WTC11 (cell line): ENCODE measurements around the gene GPR160. TPM values are rescaled to one million over a fixed set of nuclear protein-coding genes. Genes with fewer than 3 reads are reported as not detected.

Experiments used
- ATAC-seq: fragments of 200-7000 bp; cut with Tn5 transposase; 2 replicates; pipeline ENCODE4 v1.10.0; 2021; ENCODE audit warnings: mild to moderate bottlenecking, moderate library complexity
- CTCF ChIA-PET: fragments of 300-600 bp; sonication (Branson Sonifier 250); formaldehyde crosslinking; loops from one replicate; lab custom pipeline; 2021; ENCODE audit warnings: antibody characterized with exemption; lab: Charles Lee
- POLR2A ChIA-PET: fragments of 350-600 bp; sonication (Branson Sonifier 250); formaldehyde crosslinking; loops from one replicate; lab custom pipeline; 2021; ENCODE audit warnings: antibody characterized with exemption; lab: Charles Lee
- DNase-seq: peaks from one replicate; pipeline ENCODE4 v3.0.0; 2021; ENCODE audit warnings: low spot score
- H3K27ac Mint-ChIP-seq: 2 replicates; pipeline ENCODE4 v1.8.0; 2021; ENCODE audit warnings: mixed read lengths
- H3K27me3 Mint-ChIP-seq: 2 replicates; pipeline ENCODE4 v1.8.0; 2021; ENCODE audit warnings: low read depth, mild to moderate bottlenecking, moderate library complexity, mixed read lengths
- H3K36me3 Mint-ChIP-seq: 2 replicates; pipeline ENCODE4 v1.8.0; 2021; ENCODE audit warnings: mixed read lengths
- H3K4me1 Mint-ChIP-seq: 2 replicates; pipeline ENCODE4 v1.8.0; 2022; ENCODE audit warnings: mixed read lengths
- H3K4me3 Mint-ChIP-seq: 2 replicates; pipeline ENCODE4 v1.8.0; 2021; ENCODE audit warnings: mild to moderate bottlenecking, moderate library complexity, mixed read lengths
- H3K9me3 Mint-ChIP-seq: 2 replicates; pipeline ENCODE4 v1.8.0; 2021; ENCODE audit warnings: mixed read lengths
- ATF2 ChIP-seq: sonication (generic); formaldehyde crosslinking; IDR thresholded peaks from 2 replicates; pipeline ENCODE4 v1.8.1; 2022; ENCODE audit warnings: low read depth, missing genetic modification reagents, borderline replicate concordance
- ATF6 ChIP-seq: sonication (generic); formaldehyde crosslinking; IDR thresholded peaks from 2 replicates; pipeline ENCODE4 v1.8.1; 2023; ENCODE audit warnings: mild to moderate bottlenecking, missing genetic modification reagents
- CREM ChIP-seq: sonication (generic); formaldehyde crosslinking; IDR thresholded peaks from 2 replicates; pipeline ENCODE4 v1.8.1; 2022; ENCODE audit warnings: mild to moderate bottlenecking, missing genetic modification reagents, moderate library complexity
- ELF4 ChIP-seq: sonication (generic); formaldehyde crosslinking; IDR thresholded peaks from 2 replicates; pipeline ENCODE4 v1.8.1; 2022; ENCODE audit warnings: low read depth, mild to moderate bottlenecking, moderate library complexity, missing genetic modification reagents
- ERG ChIP-seq: fragments of 250-450 bp; sonication (Bioruptor Pico); IDR thresholded peaks from 2 replicates; pipeline ENCODE4 v1.8.0; 2021; ENCODE audit warnings: mild to moderate bottlenecking
- FOXJ3 ChIP-seq: sonication (generic); formaldehyde crosslinking; IDR thresholded peaks from 2 replicates; pipeline ENCODE4 v1.9.0; 2021; ENCODE audit warnings: missing genetic modification reagents, mild to moderate bottlenecking, borderline replicate concordance
- HMGXB4 ChIP-seq: sonication (generic); formaldehyde crosslinking; IDR thresholded peaks from 2 replicates; pipeline ENCODE4 v1.8.1; 2023; ENCODE audit warnings: mild to moderate bottlenecking, moderate library complexity, missing genetic modification reagents
- MAX ChIP-seq: sonication (generic); formaldehyde crosslinking; IDR thresholded peaks from 2 replicates; pipeline ENCODE4 v1.8.0; 2022; ENCODE audit warnings: mild to moderate bottlenecking, missing genetic modification reagents
- NFATC4 ChIP-seq: fragments of 250-450 bp; sonication (Bioruptor Pico); IDR thresholded peaks from 2 replicates; pipeline ENCODE4 v1.9.0; 2021; ENCODE audit warnings: mild to moderate bottlenecking
- OVOL2 ChIP-seq: fragments of 250-450 bp; sonication (Bioruptor Pico); IDR thresholded peaks from 2 replicates; pipeline ENCODE4 v1.9.0; 2021; ENCODE audit warnings: mild to moderate bottlenecking, borderline replicate concordance
- PRDM15 ChIP-seq: sonication (generic); formaldehyde crosslinking; IDR thresholded peaks from 2 replicates; pipeline ENCODE4 v1.8.0; 2022; ENCODE audit warnings: missing genetic modification reagents
- PRRX2 ChIP-seq: fragments of 250-450 bp; sonication (Bioruptor Pico); IDR thresholded peaks from 2 replicates; pipeline ENCODE4 v1.8.0; 2021; ENCODE audit warnings: mild to moderate bottlenecking
- ZNF317 ChIP-seq: sonication (generic); formaldehyde crosslinking; IDR thresholded peaks from 2 replicates; pipeline ENCODE4 v1.8.1; 2023; ENCODE audit warnings: low read depth, mild to moderate bottlenecking, moderate library complexity, missing genetic modification reagents, borderline replicate concordance
- ZNF671 ChIP-seq: fragments of 250-450 bp; sonication (Bioruptor Pico); IDR thresholded peaks from 2 replicates; pipeline ENCODE4 v1.8.0; 2021; ENCODE audit warnings: mild to moderate bottlenecking
- total RNA-seq: library from RNA; stranded (reverse); gene quantifications from 3 replicates; pipeline ENCODE4 v1.2.3, GENCODE V29; 2021

Gene GPR160
- total RNA-seq, 1 experiment from 2014 or later: 28.9 TPM

GRCh38 chr3:170057550-170057949 is 19.8 kb downstream of the GPR160 start:
- DNase-seq (no peak), ATAC-seq (no peak)
- H3K4me1 Mint-ChIP-seq: peaks cover 56% of the 10 kb centered on the region
- H3K27me3 Mint-ChIP-seq: no peaks in the 10 kb centered on the region
- H3K9me3 Mint-ChIP-seq: peaks cover 4% of the 10 kb centered on the region
- peaks cover 4% of the 10 kb centered on the region for H3K36me3 Mint-ChIP-seq
- no peak for TF ChIP-seq ERG (CRISPR knock-in tag)
- peak; percentile 88 for TF ChIP-seq PRDM15 (CRISPR knock-in tag)
- ChIA-PET CTCF (interaction anchor here (0.6 to 1.8 kb wide), 2 partner anchors 16 to 21 kb away, joined by 4 to 14 read pairs; no protein-coding TSS in a partner anchor), POLR2A (no interaction called here)
- no peak overlapping the region for H3K4me3 Mint-ChIP-seq
- peak overlapping the region; percentile 70 for H3K27ac Mint-ChIP-seq

GRCh38 chr3:170058127-170058526 is 20.3 kb downstream of the GPR160 start:
- ChIA-PET POLR2A (no interaction called here), CTCF (interaction anchor here (1.8 kb wide), 1 partner anchor 20 kb away, joined by 14 read pairs; no protein-coding TSS in a partner anchor)

More at GRCh38 chr3:170058127-170058526, 20.3 kb downstream of the GPR160 start:
- Mint-ChIP-seq H3K27me3 (no peaks in the 10 kb centered on the region), H3K9me3 (no peaks in the 10 kb centered on the region), H3K4me3 (no peak overlapping the region), H3K4me1 (peaks cover 59% of the 10 kb centered on the region), H3K27ac (peak overlapping the region; percentile 70), H3K36me3 (peaks cover 6% of the 10 kb centered on the region)
- DNase-seq (no peak), ATAC-seq (no peak)
- TF ChIP-seq ZNF317 (CRISPR knock-in tag) (no peak), CREM (CRISPR knock-in tag) (no peak), ELF4 (CRISPR knock-in tag) (no peak), FOXJ3 (CRISPR knock-in tag) (no peak), OVOL2 (CRISPR knock-in tag) (no peak), ZNF671 (CRISPR knock-in tag) (no peak), MAX (no peak), NFATC4 (CRISPR knock-in tag) (no peak), ATF2 (no peak), ATF6 (CRISPR knock-in tag) (no peak), HMGXB4 (no peak), PRRX2 (no peak), ERG (CRISPR knock-in tag) (no peak)
